Upper lobe of left lung (tissue), 6 donors: Measurements from ENCODE around the gene PGBD5. TPM values are rescaled to one million over a fixed set of nuclear protein-coding genes. Genes with fewer than 3 reads are reported as not detected.

ENCODE experiments used
- ATAC-seq, 2 donors: fragments of 200-7000 bp; cut with Tn5 transposase; one replicate each; pipeline ENCODE4 v1.9.1; 2022; ENCODE audit warnings: mild to moderate bottlenecking in 2 of 2, moderate library complexity in 2 of 2; ENCODE audit not compliant: low FRiP score in 2 of 2
- DNase-seq, 2 donors: peaks; one replicate each; pipeline ENCODE4 v3.0.0-alpha.2; 2019 to 2020
- H3K27ac ChIP-seq, 4 donors: fragments of 200-600 bp; sonication (generic); one replicate each; pipeline ENCODE4 v1.5.1; 2016 to 2019
- H3K27me3 ChIP-seq, 4 donors: fragments of 200-600 bp; sonication (generic); one replicate each; pipeline ENCODE4 v1.5.1; 2017 to 2019
- H3K36me3 ChIP-seq, 4 donors: fragments of 200-600 bp; sonication (generic); one replicate each; pipeline ENCODE4 v1.5.1; 2016 to 2019
- H3K4me1 ChIP-seq, 4 donors: fragments of 200-600 bp; sonication (generic); one replicate each; pipeline ENCODE4 v1.5.1; 2018 to 2019
- H3K4me3 ChIP-seq, 4 donors: fragments of 200-600 bp; sonication (generic); one replicate each; pipeline ENCODE4 v1.5.1; 2017 to 2019; ENCODE audit warnings: mild to moderate bottlenecking in 2 of 4, moderate library complexity in 1 of 4
- H3K9me3 ChIP-seq, 4 donors: fragments of 200-600 bp; sonication (generic); one replicate each; pipeline ENCODE4 v1.5.1; 2018 to 2019
- CTCF ChIP-seq, 6 experiments: fragments of 450-650 bp in 4 of 6; fragments of 200-600 bp in 2 of 6; sonication (generic) in 2 of 6; IDR thresholded peaks; one replicate each; pipeline ENCODE4 v1.5.1; 2016 to 2019; ENCODE audit warnings: antibody characterized with exemption in 6 of 6
- EP300 ChIP-seq, 4 donors: sonication (generic); formaldehyde crosslinking; IDR thresholded peaks; one replicate each; pipeline ENCODE4 v1.5.1; 2017; ENCODE audit warnings: antibody characterized with exemption in 4 of 4, control low read depth in 2 of 4
- POLR2A ChIP-seq, 4 donors: fragments of 450-650 bp; IDR thresholded peaks; one replicate each; pipeline ENCODE4 v1.5.1; 2016 to 2017; ENCODE audit warnings: antibody characterized with exemption in 4 of 4, mild to moderate bottlenecking in 2 of 4
- POLR2AphosphoS5 ChIP-seq, 2 donors: sonication (generic); formaldehyde crosslinking; IDR thresholded peaks; one replicate each; pipeline ENCODE4 v1.5.1; 2017; ENCODE audit warnings: antibody characterized with exemption in 2 of 2
- WGBS, 2 donors: methylation state at CpG; one replicate each; pipeline ENCODE4 v1.1.5; 2017 to 2018; 5-methylcytosine and 5-hydroxymethylcytosine counted together
- total RNA-seq, 6 donors: library from RNA; depleted of rRNA in 4 of 6; stranded (reverse); fragments of >200 nt in 4 of 6; gene quantifications; one replicate each; pipeline versions ENCODE4 v1.1.0 to v1.2.1, GENCODE V29; 2016 to 2021
- donor health status: DM: no; HTN: no; CAD: no; lungs with moderate emphysema.
- donor health status: DM: no; HTN: yes; CAD: no; lungs with severe emphysema.

Gene PGBD5
- total RNA-seq, 6 donors from 2014 or later = 0.78 to 5.0 (median 3.9) TPM

- ATAC-seq = no peak
- 67 to 79% methylated on average over 15 of the region's 15 CpGs for WGBS, 2 donors
- no peaks in the 10 kb centered on the region for H3K27me3 ChIP-seq
- H3K4me1 ChIP-seq = peaks cover 0 to 4% (median 3%) of the 10 kb centered on the region in 4 donors
- no peaks in the 10 kb centered on the region for H3K36me3 ChIP-seq
- peak in 1 of 2 donors; percentile 18 for DNase-seq
- no peak overlapping the region for H3K27ac ChIP-seq
- TF ChIP-seq POLR2A (IDR thresholded peaks at IDR 0.05) (no peak), EP300 (IDR thresholded peaks at IDR 0.05) (no peak), CTCF (IDR thresholded peaks at IDR 0.05) (no peak), POLR2AphosphoS5 (IDR thresholded peaks at IDR 0.05) (no peak)
- H3K9me3 ChIP-seq = no peaks in the 10 kb centered on the region
- no peak overlapping the region for H3K4me3 ChIP-seq
Observed at GRCh38 chr1:230299191-230300006, 126.7 kb downstream of the PGBD5 start.

GRCh38 chr1:230295367-230295766, 130.8 kb downstream of the PGBD5 start:
- no peak for DNase-seq
- no peak for TF ChIP-seq CTCF (IDR thresholded peaks at IDR 0.05)
- no peak for TF ChIP-seq POLR2A (IDR thresholded peaks at IDR 0.05)
- no peak for TF ChIP-seq EP300 (IDR thresholded peaks at IDR 0.05)
- TF ChIP-seq POLR2AphosphoS5 (IDR thresholded peaks at IDR 0.05) = no peak
- H3K36me3 ChIP-seq = no peaks in the 10 kb centered on the region
- H3K27me3 ChIP-seq = no peaks in the 10 kb centered on the region
- no peak overlapping the region for H3K27ac ChIP-seq
- 76% methylated on average over 3 of the region's 3 CpGs for WGBS, 2 donors
- no peak overlapping the region for H3K4me3 ChIP-seq
- H3K9me3 ChIP-seq = no peaks in the 10 kb centered on the region
- no peak for ATAC-seq
- H3K4me1 ChIP-seq = peaks cover 0 to 3% (median 0%) of the 10 kb centered on the region in 4 donors

- WGBS, 2 donors = 79 to 80% methylated on average over 5 to 7 of the region's 7 CpGs
- H3K36me3 ChIP-seq = no peaks in the 10 kb centered on the region
- peaks cover 0 to 3% (median 0%) of the 10 kb centered on the region in 4 donors for H3K4me1 ChIP-seq
- no peak overlapping the region for H3K4me3 ChIP-seq
- H3K27ac ChIP-seq = no peak overlapping the region
- no peaks in the 10 kb centered on the region for H3K27me3 ChIP-seq
- TF ChIP-seq CTCF (IDR thresholded peaks at IDR 0.05) (no peak), EP300 (IDR thresholded peaks at IDR 0.05) (no peak), POLR2A (IDR thresholded peaks at IDR 0.05) (no peak), POLR2AphosphoS5 (IDR thresholded peaks at IDR 0.05) (no peak)
- ATAC-seq (no peak), DNase-seq (peak in 1 of 2 donors; percentile 2)
- no peaks in the 10 kb centered on the region for H3K9me3 ChIP-seq
Observed at GRCh38 chr1:230293390-230293700, 132.8 kb downstream of the PGBD5 start.

- DNase-seq = peak in 1 of 2 donors; percentile 17
Observed at GRCh38 chr1:230292689-230293389, 133.3 kb downstream of the PGBD5 start.

More at GRCh38 chr1:230292689-230293389, 133.3 kb downstream of the PGBD5 start:
- Histone ChIP-seq H3K36me3 (no peaks in the 10 kb centered on the region), H3K4me3 (no peak overlapping the region), H3K9me3 (no peaks in the 10 kb centered on the region), H3K27me3 (no peaks in the 10 kb centered on the region), H3K4me1 (peaks cover 0 to 3% (median 0%) of the 10 kb centered on the region in 4 donors), H3K27ac (no peak overlapping the region)
- 81 to 83% methylated on average over 11 to 12 of the region's 12 CpGs for WGBS, 2 donors
- TF ChIP-seq EP300 (IDR thresholded peaks at IDR 0.05) = no peak
- no peak for TF ChIP-seq POLR2A (IDR thresholded peaks at IDR 0.05)
- no peak for TF ChIP-seq CTCF (IDR thresholded peaks at IDR 0.05)
- TF ChIP-seq POLR2AphosphoS5 (IDR thresholded peaks at IDR 0.05) = no peak
- no peak for ATAC-seq
